ENCODE results near the gene MVD. TPM values are rescaled to one million over a fixed set of nuclear protein-coding genes. Genes with fewer than 3 reads are reported as not detected.

The MVD gene
- total RNA-seq, 1 experiment from 2014 or later = 38.3 TPM

DNA sequence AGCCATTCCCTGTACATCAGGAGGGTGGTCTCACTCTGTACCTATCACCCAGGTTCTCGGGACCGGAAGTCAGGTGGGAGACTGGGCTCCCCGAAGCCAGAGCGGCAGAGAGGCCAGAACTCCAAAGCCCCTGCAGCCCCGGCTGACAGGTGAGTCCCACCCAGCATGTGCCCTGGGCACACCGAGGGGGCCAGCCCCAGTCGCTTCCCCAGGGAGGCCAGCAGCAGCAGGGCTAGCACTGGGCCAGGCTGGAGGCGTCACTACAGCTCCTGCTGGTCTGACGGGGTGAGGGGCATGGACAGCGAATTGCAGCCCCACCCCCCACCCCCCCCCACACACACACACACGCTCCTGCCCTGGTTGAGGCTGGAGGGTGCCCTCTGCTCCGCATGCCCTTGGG lies 32.5 kb downstream of the MVD start:
- Histone ChIP-seq H3K79me2 (ENCODE audit: low read length) (no peaks in the 10 kb centered on the region), H3K4me3 (ENCODE audit: low read length) (no peak overlapping the region), H3K27me3 (ENCODE audit: low read length) (no peaks in the 10 kb centered on the region), H3K9me2 (replicated peaks; ENCODE audit: low read length) (no peaks in the 10 kb centered on the region), H3K4me2 (ENCODE audit: low read length) (no peak overlapping the region), H3K36me3 (ENCODE audit: low read depth, low read length) (no peaks in the 10 kb centered on the region), H3F3A (ENCODE audit: low read length, unreplicated experiment) (no peaks in the 10 kb centered on the region), H3K27ac (ENCODE audit: low read length) (no peak overlapping the region), H2AFZ (ENCODE audit: low read length) (no peak overlapping the region), H3K4me1 (ENCODE audit: insufficient read depth, low read length) (no peaks in the 10 kb centered on the region), H3K9me3 (ENCODE audit: low read length) (no peaks in the 10 kb centered on the region), H3K9ac (ENCODE audit: low read length) (no peak overlapping the region), H4K20me1 (ENCODE audit: low read length) (no peaks in the 10 kb centered on the region)
- DNase-seq = no peak
- TF ChIP-seq EZH2phosphoT487 (IDR thresholded peaks at IDR 0.05; ENCODE audit: borderline replicate concordance, low read length) = no peak
- no TSS peak for BruUV-seq (replicated peaks)
- CTCF ChIA-PET = no interaction called here
- intact Hi-C loops (cut with micrococcal nuclease) = no loop called here
- POLR2A ChIA-PET (ENCODE audit: unreplicated experiment) = no interaction called here
- ATAC-seq = no peak

DNA sequence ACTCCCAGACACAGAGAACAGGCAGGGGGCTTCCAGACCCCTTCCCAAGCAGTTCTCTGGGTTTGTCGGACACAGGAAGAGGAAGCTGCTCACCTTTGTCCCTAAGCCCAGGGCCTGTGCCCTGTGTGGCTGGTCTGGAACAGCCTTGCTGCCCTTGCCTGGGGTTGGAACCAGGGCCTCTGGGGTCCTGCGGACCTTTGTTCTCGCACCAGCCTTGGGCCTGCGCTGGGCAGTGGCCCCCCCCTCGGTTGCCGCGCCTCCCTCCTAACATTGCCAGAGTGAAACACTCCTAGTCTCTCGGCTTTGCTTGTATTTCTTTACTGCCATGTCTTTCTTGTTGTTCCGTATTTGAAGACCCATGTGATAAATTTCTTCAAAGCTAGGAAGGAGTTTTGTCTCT lies 33.1 kb downstream of the MVD start:
- TF ChIP-seq, protein P1, sequence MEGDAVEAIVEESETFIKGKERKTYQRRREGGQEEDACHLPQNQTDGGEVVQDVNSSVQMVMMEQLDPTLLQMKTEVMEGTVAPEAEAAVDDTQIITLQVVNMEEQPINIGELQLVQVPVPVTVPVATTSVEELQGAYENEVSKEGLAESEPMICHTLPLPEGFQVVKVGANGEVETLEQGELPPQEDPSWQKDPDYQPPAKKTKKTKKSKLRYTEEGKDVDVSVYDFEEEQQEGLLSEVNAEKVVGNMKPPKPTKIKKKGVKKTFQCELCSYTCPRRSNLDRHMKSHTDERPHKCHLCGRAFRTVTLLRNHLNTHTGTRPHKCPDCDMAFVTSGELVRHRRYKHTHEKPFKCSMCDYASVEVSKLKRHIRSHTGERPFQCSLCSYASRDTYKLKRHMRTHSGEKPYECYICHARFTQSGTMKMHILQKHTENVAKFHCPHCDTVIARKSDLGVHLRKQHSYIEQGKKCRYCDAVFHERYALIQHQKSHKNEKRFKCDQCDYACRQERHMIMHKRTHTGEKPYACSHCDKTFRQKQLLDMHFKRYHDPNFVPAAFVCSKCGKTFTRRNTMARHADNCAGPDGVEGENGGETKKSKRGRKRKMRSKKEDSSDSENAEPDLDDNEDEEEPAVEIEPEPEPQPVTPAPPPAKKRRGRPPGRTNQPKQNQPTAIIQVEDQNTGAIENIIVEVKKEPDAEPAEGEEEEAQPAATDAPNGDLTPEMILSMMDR (conservative IDR thresholded peaks at IDR 0.05; ENCODE audit: low read depth, low read length) = no peak
- TF ChIP-seq EZH2 (IDR thresholded peaks at IDR 0.05; ENCODE audit: low read length, unreplicated experiment) (no peak), EZH2phosphoT487 (IDR thresholded peaks at IDR 0.05; ENCODE audit: borderline replicate concordance, low read length) (no peak)
- Histone ChIP-seq H4K20me1 (ENCODE audit: low read length) (no peaks in the 10 kb centered on the region), H3K9me3 (ENCODE audit: low read length) (no peaks in the 10 kb centered on the region), H3K4me3 (ENCODE audit: low read length) (no peak overlapping the region), H3K36me3 (ENCODE audit: low read depth, low read length) (no peaks in the 10 kb centered on the region), H3K9ac (ENCODE audit: low read length) (no peak overlapping the region), H2AFZ (ENCODE audit: low read length) (no peak overlapping the region), H3K4me1 (ENCODE audit: insufficient read depth, low read length) (no peaks in the 10 kb centered on the region), H3K27ac (ENCODE audit: low read length) (no peak overlapping the region), H3K27me3 (ENCODE audit: low read length) (no peaks in the 10 kb centered on the region), H3K79me2 (ENCODE audit: low read length) (no peaks in the 10 kb centered on the region), H3F3A (ENCODE audit: low read length, unreplicated experiment) (no peaks in the 10 kb centered on the region), H3K4me2 (ENCODE audit: low read length) (no peak overlapping the region), H3K9me2 (replicated peaks; ENCODE audit: low read length) (no peaks in the 10 kb centered on the region)
- POLR2A ChIA-PET (ENCODE audit: unreplicated experiment) = no interaction called here
- no peak for ATAC-seq
- CTCF ChIA-PET = no interaction called here
- intact Hi-C loops (cut with micrococcal nuclease) = no loop called here
- BruUV-seq (replicated peaks) = no TSS peak
- DNase-seq = no peak

DNA sequence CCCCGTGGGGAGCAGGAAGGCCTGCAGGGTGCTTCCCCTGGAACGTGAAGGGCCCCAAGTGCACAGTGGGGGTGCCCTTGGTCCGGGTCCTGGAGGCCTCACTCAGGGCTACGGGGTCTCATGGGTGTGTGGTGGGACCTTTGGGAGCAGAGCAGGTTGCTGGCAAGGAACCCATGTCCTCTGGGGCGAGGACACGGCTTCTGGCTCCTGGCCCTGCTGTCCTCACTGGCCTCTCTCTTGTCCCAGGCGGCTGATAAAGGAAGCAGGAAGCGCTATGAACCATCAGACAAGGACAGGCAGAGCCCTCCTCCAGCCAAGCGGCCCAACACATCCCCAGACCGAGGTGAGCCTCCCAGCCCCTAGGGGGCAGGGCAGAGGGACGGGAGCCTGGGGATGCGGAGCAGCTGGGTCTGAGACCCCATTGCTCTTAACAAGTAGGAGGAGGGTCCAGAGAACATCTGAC lies 34.3 kb downstream of the MVD start:
- ChIA-PET POLR2A (ENCODE audit: unreplicated experiment) (interaction anchor here (0.6 kb wide), 1 partner anchor 58 kb away, joined by 4 read pairs; the partner anchor contains the start of gene ZC3H18), CTCF (no interaction called here)
- no peaks in the 10 kb centered on the region for H3K79me2 ChIP-seq (ENCODE audit: low read length)
- no peak overlapping the region for H3K27ac ChIP-seq (ENCODE audit: low read length)
- no peaks in the 10 kb centered on the region for H3K36me3 ChIP-seq (ENCODE audit: low read depth, low read length)
- no peaks in the 10 kb centered on the region for H3K9me2 ChIP-seq (replicated peaks; ENCODE audit: low read length)
- no peaks in the 10 kb centered on the region for H3K4me1 ChIP-seq (ENCODE audit: insufficient read depth, low read length)
- no peaks in the 10 kb centered on the region for H3K9me3 ChIP-seq (ENCODE audit: low read length)
- H3F3A ChIP-seq (ENCODE audit: low read length, unreplicated experiment) = no peaks in the 10 kb centered on the region
- intact Hi-C loops (cut with micrococcal nuclease) = no loop called here
- H3K4me2 ChIP-seq (ENCODE audit: low read length) = no peak overlapping the region
- H3K9ac ChIP-seq (ENCODE audit: low read length) = no peak overlapping the region
- H2AFZ ChIP-seq (ENCODE audit: low read length) = no peak overlapping the region
- no peaks in the 10 kb centered on the region for H3K27me3 ChIP-seq (ENCODE audit: low read length)
- ATAC-seq = peak; percentile 57; the same call in 1 of the 2 replicates
- H3K4me3 ChIP-seq (ENCODE audit: low read length) = no peak overlapping the region
- BruUV-seq (replicated peaks) = no TSS peak
- no peak for TF ChIP-seq EZH2 (IDR thresholded peaks at IDR 0.05; ENCODE audit: low read length, unreplicated experiment)
- TF ChIP-seq, protein P1 (conservative IDR thresholded peaks at IDR 0.05; ENCODE audit: low read depth, low read length) = peak; percentile 51; the same call in 1 of the 2 replicates
- peak; percentile 9 for DNase-seq
- no peaks in the 10 kb centered on the region for H4K20me1 ChIP-seq (ENCODE audit: low read length)
